HG03097 (cell line): ENCODE data around the gene FAM210A.

Source experiments
- ATAC-seq: cut with Tn5 transposase; IDR thresholded peaks from one replicate; pipeline ENCODE4 v1.9.1; 2021; ENCODE audit not compliant: unreplicated experiment, low FRiP score

Gene FAM210A

DNA sequence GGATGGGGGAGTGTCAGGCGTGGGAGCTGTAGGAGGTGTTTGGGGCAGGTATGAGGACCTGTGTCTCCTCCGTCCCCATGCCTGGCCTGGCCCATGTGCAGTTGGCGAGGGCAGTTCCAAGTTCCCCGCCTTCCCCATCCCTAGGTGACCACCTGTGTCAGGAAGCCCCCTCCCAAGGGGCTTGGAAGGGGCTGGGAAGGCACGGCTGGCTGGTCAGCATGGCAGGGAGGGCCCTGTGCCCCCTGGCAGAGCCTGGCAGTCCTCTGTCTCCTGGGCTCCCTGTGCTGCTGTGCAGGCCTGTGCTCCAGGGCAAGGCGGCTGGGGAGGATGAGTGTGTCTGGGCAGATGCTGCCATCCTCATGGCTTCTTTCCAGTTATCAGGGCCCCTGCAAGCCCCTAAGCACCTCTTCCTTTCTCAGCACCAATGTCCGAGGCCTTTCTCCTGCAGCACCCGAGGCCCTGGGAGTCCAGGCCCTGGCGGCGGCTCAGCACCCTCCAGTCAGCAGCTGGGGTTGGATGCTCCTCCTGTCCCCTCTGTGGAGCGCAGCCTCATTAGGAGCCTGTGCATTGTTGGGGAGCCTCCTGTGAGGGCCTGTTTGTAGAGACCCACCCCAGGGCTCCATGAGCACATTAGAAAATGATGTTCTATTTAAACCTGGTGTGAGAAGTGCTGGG, 101.7 kb downstream of the FAM210A start:
- ATAC-seq, result no peak

GRCh38 chr18:13623871-13624270, 102.5 kb downstream of the FAM210A start:
- no peak for ATAC-seq

DNA sequence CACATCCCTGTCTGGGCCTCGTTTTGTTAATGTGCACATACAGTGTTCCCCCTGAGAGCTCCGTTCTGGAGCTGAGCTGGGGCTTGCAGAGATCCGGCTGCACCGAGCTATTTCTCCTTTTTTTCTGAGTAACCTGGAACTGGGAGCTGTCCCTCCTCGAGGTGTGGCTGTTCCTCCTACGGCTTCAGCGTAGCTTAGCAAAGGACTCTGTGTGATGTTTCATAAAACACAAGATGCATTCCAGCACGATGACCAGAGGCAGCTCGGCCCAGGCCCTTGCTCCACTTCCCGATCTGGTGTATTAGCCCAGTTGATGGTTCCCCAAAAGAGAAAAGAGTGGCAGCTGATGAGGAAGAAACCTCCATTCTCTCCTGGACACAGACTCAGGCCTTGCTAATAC, 103.0 kb downstream of the FAM210A start:
- no peak for ATAC-seq

DNA sequence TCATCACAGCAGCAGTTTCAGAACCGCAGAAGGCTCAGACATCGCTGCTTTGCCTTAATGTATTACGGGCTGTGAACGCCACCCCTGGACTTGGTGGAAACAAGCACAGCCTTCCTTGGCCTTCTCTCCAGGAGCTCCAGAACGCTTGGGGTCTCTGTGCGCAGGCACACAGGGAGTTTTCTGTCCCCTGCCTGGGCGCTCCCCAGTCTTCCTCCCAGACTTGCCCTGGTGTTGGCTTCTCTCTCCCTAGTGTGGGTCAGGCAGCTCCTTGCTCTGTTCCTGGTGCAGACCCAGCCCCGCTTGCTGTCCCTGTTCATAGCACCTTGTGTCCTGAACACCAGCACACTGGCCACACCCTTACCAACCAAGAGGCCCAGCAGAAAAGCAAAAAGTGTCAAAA, 103.6 kb downstream of the FAM210A start:
- no peak for ATAC-seq

DNA sequence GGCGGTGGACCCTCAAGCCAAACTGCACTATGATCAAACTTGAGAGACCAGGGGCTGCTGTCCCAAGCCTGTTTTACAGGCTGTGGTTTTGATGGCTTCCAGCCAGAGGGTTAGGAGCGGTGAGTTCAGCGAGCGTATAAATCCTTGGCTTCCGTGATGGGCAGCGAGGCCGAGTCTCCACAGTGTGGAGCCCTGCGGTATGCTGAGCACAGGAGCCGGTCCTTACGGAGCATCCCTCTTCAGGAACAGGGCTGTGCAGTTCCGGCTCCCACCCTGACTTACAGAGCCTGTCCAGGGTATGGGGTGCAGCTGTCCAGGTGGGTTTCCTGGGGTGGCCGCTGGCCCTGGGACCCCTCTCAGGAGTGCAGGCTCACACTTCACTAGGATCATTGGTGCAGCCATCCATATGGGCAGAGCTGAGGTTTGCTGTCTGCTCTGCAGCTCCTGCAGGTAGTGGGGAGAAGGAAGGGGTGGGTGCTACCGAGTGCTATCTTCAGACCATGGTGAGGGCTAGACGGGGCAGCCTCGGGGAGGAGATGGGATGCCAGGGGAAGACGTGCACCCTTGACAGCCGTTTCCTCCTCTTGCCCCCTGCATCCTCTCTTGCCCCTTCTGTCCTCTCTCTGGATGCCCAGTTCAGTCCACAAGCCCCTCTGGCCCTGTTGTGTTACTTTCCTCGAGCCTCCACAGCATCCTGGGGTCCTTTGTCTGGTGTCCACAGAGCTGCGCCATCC, 104.3 kb downstream of the FAM210A start:
- ATAC-seq, result no peak

DNA sequence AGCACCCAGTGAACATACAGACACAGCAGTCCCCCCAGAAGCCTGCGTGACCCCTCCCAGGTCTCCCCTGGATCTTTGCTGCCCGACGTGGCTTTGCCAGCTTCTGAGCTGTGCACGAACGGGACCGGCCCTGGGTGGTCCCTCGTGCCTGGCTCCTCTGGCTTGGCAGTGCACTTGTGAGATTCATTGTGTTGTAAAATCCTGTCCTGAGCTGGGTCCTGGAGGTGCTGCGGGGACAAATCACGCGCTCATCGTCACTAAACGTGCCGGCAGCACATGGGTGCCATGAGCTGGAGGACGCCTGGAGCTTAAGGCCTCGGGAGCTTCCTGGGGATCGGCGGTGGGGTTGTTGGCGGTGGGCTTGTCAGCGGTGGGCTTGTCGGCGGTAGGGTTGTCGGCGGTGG, 104.9 kb downstream of the FAM210A start:
- no peak for ATAC-seq

GRCh38 chr18:13620818-13621445, 105.4 kb downstream of the FAM210A start:
- ATAC-seq, result no peak

- no peak for ATAC-seq
These were observed 106.1 kb downstream of the FAM210A start for GRCh38 chr18:13620206-13620672.

DNA sequence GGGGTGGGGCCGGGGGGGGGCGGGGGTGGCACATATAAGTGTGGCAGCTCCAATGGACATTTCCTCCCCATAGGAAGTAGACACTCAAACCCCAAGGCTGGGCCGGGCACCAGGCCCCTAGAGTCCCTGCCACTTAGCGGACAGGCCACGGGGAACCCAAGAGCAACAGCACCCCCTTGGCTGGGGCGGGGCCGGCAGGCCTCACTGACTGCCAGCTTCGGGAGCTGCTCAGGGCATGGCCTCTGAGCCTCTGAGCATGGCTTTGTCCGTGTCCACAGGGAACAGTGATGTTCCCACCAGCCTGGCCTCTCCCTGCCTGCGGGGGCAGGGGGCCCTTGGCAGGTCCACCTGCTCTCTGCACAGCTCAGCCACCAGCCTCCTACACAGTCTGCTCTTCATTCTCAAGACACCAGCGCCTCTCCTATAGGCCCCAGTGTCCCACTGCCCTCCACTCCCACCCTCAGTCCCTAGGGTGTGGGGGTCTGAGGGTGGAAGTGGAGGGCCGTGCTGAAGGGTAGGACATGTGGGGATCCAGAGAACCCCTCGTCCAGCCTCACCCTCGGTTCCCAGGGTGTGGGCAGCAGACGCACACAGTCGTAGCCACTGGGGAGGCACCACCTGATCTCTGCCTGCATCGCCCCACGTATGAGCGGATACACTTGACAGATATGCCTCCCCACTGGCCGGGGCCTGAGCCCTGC, 106.7 kb downstream of the FAM210A start:
- ATAC-seq, result no peak

DNA sequence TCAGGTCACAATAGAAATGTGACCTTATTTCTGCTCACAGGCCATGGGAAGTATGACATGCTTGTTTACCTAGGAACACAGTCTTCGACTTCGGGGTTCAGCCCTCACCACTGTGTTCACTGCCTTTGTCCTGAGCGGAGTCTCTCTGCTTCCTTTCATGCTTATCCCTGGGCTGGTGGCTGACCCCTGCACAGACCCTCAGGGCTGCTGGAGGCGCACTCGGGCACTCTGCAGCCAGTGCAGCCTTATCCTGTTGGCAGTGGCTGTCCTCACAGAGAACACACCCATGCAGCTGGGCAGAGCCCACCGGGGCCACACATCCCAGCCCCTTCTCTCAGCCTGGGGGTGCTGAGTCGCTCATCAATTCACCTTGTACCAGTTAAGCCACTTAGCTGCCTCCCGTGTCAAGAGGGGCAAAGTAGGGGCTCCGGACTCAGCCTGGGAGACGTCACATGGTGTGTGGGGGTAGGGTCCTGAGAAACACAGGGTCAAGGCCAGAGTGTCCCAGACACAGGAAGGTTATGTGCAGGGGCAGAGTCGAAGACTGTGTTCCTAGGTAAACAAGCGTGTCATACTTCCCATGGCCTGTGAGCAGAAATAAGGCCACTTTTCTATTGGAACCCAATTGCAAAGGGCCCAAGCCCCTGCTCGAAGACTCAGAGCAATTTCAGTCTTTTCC, 107.5 kb downstream of the FAM210A start:
- no peak for ATAC-seq

GRCh38 chr18:13617826-13618515, 108.4 kb downstream of the FAM210A start:
- no peak for ATAC-seq

DNA sequence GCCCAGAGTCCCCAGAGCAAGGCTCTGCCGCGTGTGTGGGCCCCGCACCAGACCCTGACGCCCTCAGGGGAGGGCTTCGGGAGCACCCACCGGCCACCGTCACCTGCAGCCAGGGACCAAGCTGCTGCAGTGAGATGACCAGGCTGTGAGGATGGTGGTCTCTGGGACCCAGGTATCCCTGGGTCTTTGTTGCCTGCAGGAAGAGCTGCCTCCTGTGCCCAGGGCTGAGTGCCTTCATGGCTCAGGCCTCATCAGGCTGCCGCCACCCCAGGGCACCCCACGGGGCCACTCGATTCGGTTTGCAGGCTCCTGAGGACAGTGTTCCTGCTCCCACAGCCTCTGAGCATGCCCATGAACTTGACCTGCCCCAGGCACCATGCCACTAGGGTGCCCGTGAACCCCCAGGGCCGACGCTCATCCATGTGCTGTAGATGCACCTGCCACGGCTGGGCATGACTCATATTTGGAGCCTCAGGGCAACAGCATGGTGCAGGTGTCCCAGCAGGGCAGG, 109.8 kb downstream of the FAM210A start:
- ATAC-seq, result no peak

DNA sequence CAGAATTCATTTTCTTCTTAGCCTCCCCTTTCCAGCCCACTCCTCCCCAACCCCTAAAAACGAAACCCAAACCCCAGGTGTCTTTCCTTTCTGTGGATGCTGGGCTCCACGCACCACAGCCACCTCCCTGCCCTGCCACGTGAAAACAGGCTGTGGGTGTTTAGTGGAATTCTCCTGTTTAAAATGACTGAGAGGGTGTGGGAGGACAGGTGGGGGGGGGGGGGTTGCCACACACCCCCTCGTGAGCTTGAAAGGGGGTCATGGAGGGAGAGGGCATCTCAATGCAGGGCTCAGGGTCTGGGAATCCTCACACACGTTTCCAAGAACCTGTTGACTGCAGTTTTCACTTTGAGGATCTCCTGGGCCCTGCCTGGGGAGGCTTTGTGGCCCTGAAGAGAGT, 110.3 kb downstream of the FAM210A start:
- no peak for ATAC-seq

GRCh38 chr18:13615432-13615861, 110.9 kb downstream of the FAM210A start:
- no peak for ATAC-seq

- no peak for ATAC-seq
These were observed 111.6 kb downstream of the FAM210A start for GRCh38 chr18:13614641-13615288.

DNA sequence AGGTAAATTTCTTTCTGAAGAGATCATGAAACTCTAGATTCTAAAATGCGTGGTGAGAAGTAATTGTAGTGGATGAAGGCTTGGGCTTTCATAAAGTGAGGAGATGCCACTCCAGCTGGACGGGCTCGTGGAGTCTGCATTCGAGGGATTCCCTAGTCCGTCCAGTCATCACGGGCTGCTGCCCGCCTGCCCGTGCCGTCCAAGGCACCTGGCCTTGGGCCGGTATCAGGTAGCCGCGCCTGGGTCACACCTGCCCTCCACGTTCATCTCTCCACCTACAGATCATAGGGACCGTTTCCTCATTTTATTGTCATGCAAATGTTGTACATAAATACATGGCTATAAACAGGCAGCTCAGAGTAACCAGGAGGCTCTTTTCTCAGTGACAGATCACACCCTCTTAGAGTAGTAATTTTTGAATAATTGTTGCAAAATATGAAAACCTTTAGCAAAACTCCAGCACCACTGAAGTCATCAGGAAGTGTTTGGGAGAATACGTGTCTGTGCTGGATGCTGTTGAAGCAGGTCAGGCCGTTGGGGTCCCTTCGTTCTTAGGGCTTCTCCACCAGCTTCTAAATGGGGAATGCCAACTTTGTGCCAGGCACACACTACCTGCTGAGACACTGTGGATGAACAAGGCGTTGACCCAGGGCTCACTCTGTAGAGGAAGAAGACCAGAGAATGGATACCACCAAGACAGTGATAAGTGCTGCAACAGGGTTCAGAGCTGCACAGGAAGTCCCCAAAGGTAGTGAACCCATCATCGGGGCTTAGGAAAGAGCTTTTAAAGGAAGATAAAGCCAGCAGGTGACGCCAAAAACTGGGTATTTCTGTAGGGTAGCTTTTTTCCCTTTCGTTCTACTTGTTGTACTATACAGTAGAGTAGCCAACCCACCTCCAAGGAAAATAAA, 112.5 kb downstream of the FAM210A start:
- ATAC-seq, result no peak
